Measurements from ENCODE around the gene SLC12A2.

The SLC12A2 gene

GRCh38 chr5:128097781-128098180, 14.2 kb downstream of the SLC12A2 start:
- DNase-seq: no peak

GRCh38 chr5:128099944-128100343, 16.4 kb downstream of the SLC12A2 start:
- DNase-seq: no peak

- no peak for DNase-seq
Measured at GRCh38 chr5:128100860-128101557, 17.4 kb downstream of the SLC12A2 start.

GRCh38 chr5:128101676-128102075, 18.1 kb downstream of the SLC12A2 start:
- no peak for DNase-seq

GRCh38 chr5:128105203-128105602, 21.6 kb downstream of the SLC12A2 start:
- DNase-seq: no peak

GRCh38 chr5:128109138-128109537, 25.6 kb downstream of the SLC12A2 start:
- no peak for DNase-seq

GRCh38 chr5:128109766-128110165, 26.2 kb downstream of the SLC12A2 start:
- no peak for DNase-seq

GRCh38 chr5:128111818-128112448, 28.4 kb downstream of the SLC12A2 start:
- no peak for DNase-seq

- DNase-seq: no peak
Measured at GRCh38 chr5:128116445-128116844, 32.9 kb downstream of the SLC12A2 start.

GRCh38 chr5:128118214-128118613, 34.6 kb downstream of the SLC12A2 start:
- no peak for DNase-seq

GRCh38 chr5:128121651-128122050, 38.1 kb downstream of the SLC12A2 start:
- DNase-seq: no peak

GRCh38 chr5:128123936-128124335, 40.4 kb downstream of the SLC12A2 start:
- DNase-seq: no peak

- DNase-seq: no peak
Measured at GRCh38 chr5:128126241-128126640, 42.7 kb downstream of the SLC12A2 start.

GRCh38 chr5:128132499-128132898, 48.9 kb downstream of the SLC12A2 start:
- DNase-seq: no peak

GRCh38 chr5:128135286-128135685, 51.7 kb downstream of the SLC12A2 start:
- no peak for DNase-seq

GRCh38 chr5:128143911-128144310, 60.3 kb downstream of the SLC12A2 start:
- DNase-seq: no peak

GRCh38 chr5:128144491-128144890, 60.9 kb downstream of the SLC12A2 start:
- no peak for DNase-seq

GRCh38 chr5:128146671-128147070, 63.1 kb downstream of the SLC12A2 start:
- no peak for DNase-seq

GRCh38 chr5:128154943-128155342, 71.4 kb downstream of the SLC12A2 start:
- no peak for DNase-seq

GRCh38 chr5:128155776-128156175, 72.2 kb downstream of the SLC12A2 start:
- DNase-seq: no peak

- DNase-seq: no peak
Measured at GRCh38 chr5:128156521-128156920, 73.0 kb downstream of the SLC12A2 start.

- DNase-seq: no peak
Measured at GRCh38 chr5:128158342-128158741, 74.8 kb downstream of the SLC12A2 start.

- DNase-seq: no peak
Measured at GRCh38 chr5:128163991-128164390, 80.4 kb downstream of the SLC12A2 start.

- DNase-seq: no peak
Measured at GRCh38 chr5:128169401-128170017, 85.9 kb downstream of the SLC12A2 start.
